B cell (primary cell): ENCODE data around the gene SPAG6. TPM values are rescaled to one million over a fixed set of nuclear protein-coding genes. Genes with fewer than 3 reads are reported as not detected.

Source experiments
- ATAC-seq: fragments of 200-7000 bp; cut with Tn5 transposase; one replicate; pipeline ENCODE4 v1.10.0; 2021; ENCODE audit warnings: low read depth, mild to moderate bottlenecking, moderate number of reproducible peaks, moderate library complexity
- CTCF ChIA-PET: fragments of 350-600 bp; sonication (Branson Sonifier 250); formaldehyde crosslinking; loops from one replicate; lab custom pipeline; 2021; ENCODE audit warnings: antibody characterized with exemption, inconsistent platforms; lab: Charles Lee
- POLR2A ChIA-PET: fragments of 350-600 bp; sonication (Branson Sonifier 250); formaldehyde crosslinking; loops from one replicate; lab custom pipeline; 2021; ENCODE audit warnings: antibody characterized with exemption; lab: Charles Lee
- DNase-seq: peaks from one replicate; pipeline ENCODE4 v3.0.0; 2013
- H2AFZ ChIP-seq: 2 replicates; pipeline ENCODE4 v1.6.1; 2012; ENCODE audit warnings: mild to moderate bottlenecking, low read depth, low read length; ENCODE audit not compliant: insufficient read depth, poor library complexity, severe bottlenecking
- H3K27ac ChIP-seq, 2 donors: 1 replicate in 1 of 2; 2 replicates in 1 of 2; pipeline ENCODE4 v1.5.1; 2012 to 2013; ENCODE audit warnings: low read length in 2 of 2, mild to moderate bottlenecking in 2 of 2, moderate library complexity in 1 of 2
- H3K27me3 ChIP-seq, 4 experiments: fragments of 200-600 bp in 1 of 4; sonication (generic) in 1 of 4; replicated peaks in 1 of 4; 1 replicate in 2 of 4; 2 replicates in 2 of 4; pipeline versions ENCODE4 v1.6.1 to v1.7.0; 2013 to 2016; ENCODE audit warnings: low read length in 3 of 4, mild to moderate bottlenecking in 2 of 4, mixed read lengths in 1 of 4, moderate library complexity in 1 of 4; ENCODE audit not compliant: insufficient read depth in 4 of 4, control insufficient read depth in 3 of 4; ENCODE audit errors: control extremely low read depth in 1 of 4
- H3K36me3 ChIP-seq, 2 experiments: replicated peaks in 1 of 2; 1 replicate in 1 of 2; 2 replicates in 1 of 2; pipeline versions ENCODE4 v1.6.1 to v1.7.1; 2013; ENCODE audit warnings: low read length in 1 of 2; ENCODE audit not compliant: insufficient read depth in 2 of 2, control insufficient read depth in 1 of 2; ENCODE audit errors: control extremely low read depth in 1 of 2, extremely low read depth in 1 of 2
- H3K4me1 ChIP-seq, 2 donors: fragments of 200-600 bp in 1 of 2; sonication (generic) in 1 of 2; 1 replicate in 1 of 2; 2 replicates in 1 of 2; pipeline versions ENCODE4 v1.5.1 to v1.6.1; 2013 to 2017; ENCODE audit warnings: low read length in 2 of 2; ENCODE audit not compliant: control insufficient read depth in 2 of 2, insufficient read depth in 2 of 2
- H3K4me2 ChIP-seq: replicated peaks from 2 replicates; pipeline ENCODE3; 2012; ENCODE audit warnings: mild to moderate bottlenecking, low read depth, low read length; ENCODE audit not compliant: poor library complexity, severe bottlenecking
- H3K4me3 ChIP-seq, 5 experiments: fragments of 200-600 bp in 1 of 5; sonication (generic) in 1 of 5; 1 replicate in 3 of 5; 2 replicates in 2 of 5; pipeline versions ENCODE4 v1.5.1 to v1.7.0; 2011 to 2016; ENCODE audit warnings: low read length in 4 of 5, mild to moderate bottlenecking in 4 of 5, low read depth in 2 of 5, control low read depth in 1 of 5, moderate library complexity in 1 of 5; ENCODE audit not compliant: insufficient read depth in 1 of 5; ENCODE audit errors: control extremely low read depth in 1 of 5, extremely low read depth in 1 of 5
- H3K79me2 ChIP-seq: fragments of 200-600 bp; sonication (generic); one replicate; pipeline ENCODE4 v1.6.0; 2016; ENCODE audit warnings: low read length; ENCODE audit not compliant: control insufficient read depth, insufficient read depth
- H3K9ac ChIP-seq: fragments of 200-600 bp; sonication (generic); 2 replicates; pipeline ENCODE4 v1.6.1; 2017; ENCODE audit warnings: mild to moderate bottlenecking, low read length, moderate library complexity
- H3K9me3 ChIP-seq, 3 donors: one replicate each; pipeline versions ENCODE4 v1.6.1 to v1.7.1; 2013; ENCODE audit warnings: low read length in 2 of 3; ENCODE audit not compliant: control insufficient read depth in 2 of 3, insufficient read depth in 1 of 3; ENCODE audit errors: control extremely low read depth in 1 of 3
- H4K20me1 ChIP-seq: 2 replicates; pipeline ENCODE4 v1.6.0; 2012; ENCODE audit warnings: mild to moderate bottlenecking, low read length; ENCODE audit not compliant: insufficient read depth, control insufficient read depth, poor library complexity, severe bottlenecking
- H3K27ac Mint-ChIP-seq: one replicate; pipeline ENCODE4 v1.8.0; 2021; ENCODE audit warnings: mixed read lengths
- H3K27me3 Mint-ChIP-seq: one replicate; pipeline ENCODE4 v1.8.0; 2021; ENCODE audit warnings: mixed read lengths
- H3K4me1 Mint-ChIP-seq: one replicate; pipeline ENCODE4 v1.8.0; 2021; ENCODE audit warnings: mixed read lengths
- H3K4me3 Mint-ChIP-seq: one replicate; pipeline ENCODE4 v1.8.0; 2021; ENCODE audit warnings: mixed read lengths
- H3K9me3 Mint-ChIP-seq: one replicate; pipeline ENCODE4 v1.8.0; 2022; ENCODE audit warnings: mixed read lengths; ENCODE audit not compliant: insufficient read depth
- EZH2 ChIP-seq: IDR thresholded peaks from 2 replicates; pipeline ENCODE4 v1.6.1; 2012; ENCODE audit warnings: borderline replicate concordance, low read depth, mild to moderate bottlenecking, moderate library complexity, low read length; ENCODE audit not compliant: insufficient read depth, poor library complexity, severe bottlenecking
- WGBS: methylation state at CpG from one replicate; pipeline ENCODE4 v1.1.5; 2013; ENCODE audit warnings: missing lambda C conversion rate; ENCODE audit not compliant: insufficient coverage; 5-methylcytosine and 5-hydroxymethylcytosine counted together
- intact Hi-C: fragments of 100-400 bp; cut with micrococcal nuclease; formaldehyde crosslinking; loops from one replicate; pipeline ENCODE4 v1.10.0; 2022
- polyA plus RNA-seq: library from polyadenylated mRNA; depleted of rRNA; stranded (reverse); fragments of >200 nt; gene quantifications from 2 replicates; pipeline ENCODE4 v1.2.3, GENCODE V29; 2012
- total RNA-seq, 2 donors: library from RNA; stranded (reverse); fragments of 120-200 nt in 1 of 2; gene quantifications; 1 replicate in 1 of 2; 2 replicates in 1 of 2; pipeline versions ENCODE4 v1.2.3 to v1.2.4, GENCODE V29; 2013 to 2022
- TF ChIP-seq, protein P1 (sequence below): fragments of 200-600 bp; IDR thresholded peaks from one replicate; pipeline ENCODE4 v1.8.0; 2022; ENCODE audit warnings: antibody characterized with exemption, mild to moderate bottlenecking

Gene SPAG6
- total and polyA plus RNA-seq, 2 donors (not counting 1 experiment from before 2014, with no cell fraction given) = not detected

DNA sequence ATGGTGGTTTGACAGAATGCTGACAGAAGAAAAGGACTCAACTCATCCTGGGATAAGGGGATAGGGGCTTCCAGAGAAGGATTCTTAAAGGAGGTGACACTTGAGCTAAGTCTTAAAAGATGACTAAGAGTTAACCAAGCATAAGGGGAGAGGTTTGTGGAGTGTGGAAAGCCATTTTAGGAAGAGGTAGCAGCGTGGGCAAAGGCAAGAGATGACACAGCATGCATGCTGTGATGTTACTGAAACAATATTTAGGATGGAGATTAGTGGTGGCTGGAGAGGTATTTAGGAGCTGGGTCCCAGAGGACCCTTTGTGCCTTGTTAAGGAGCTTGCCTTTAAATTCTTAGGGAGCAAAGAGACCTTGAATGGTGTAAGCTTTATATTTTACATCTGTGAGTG lies 65.1 kb downstream of the SPAG6 start:
- Histone ChIP-seq H3K9ac (no peak overlapping the region), H3K9me3 (no peaks in the 10 kb centered on the region), H3K4me2 (no peak overlapping the region), H3K79me2 (no peaks in the 10 kb centered on the region), H4K20me1 (no peaks in the 10 kb centered on the region), H3K27me3 (no peaks in the 10 kb centered on the region), H3K4me3 (no peak overlapping the region), H3K27ac (no peak overlapping the region), H3K36me3 (no peaks in the 10 kb centered on the region), H3K4me1 (no peaks in the 10 kb centered on the region), H2AFZ (no peak overlapping the region)
- H3K9me3 Mint-ChIP-seq = no peaks in the 10 kb centered on the region
- intact Hi-C loops = no loop called here
- TF ChIP-seq, protein P1, sequence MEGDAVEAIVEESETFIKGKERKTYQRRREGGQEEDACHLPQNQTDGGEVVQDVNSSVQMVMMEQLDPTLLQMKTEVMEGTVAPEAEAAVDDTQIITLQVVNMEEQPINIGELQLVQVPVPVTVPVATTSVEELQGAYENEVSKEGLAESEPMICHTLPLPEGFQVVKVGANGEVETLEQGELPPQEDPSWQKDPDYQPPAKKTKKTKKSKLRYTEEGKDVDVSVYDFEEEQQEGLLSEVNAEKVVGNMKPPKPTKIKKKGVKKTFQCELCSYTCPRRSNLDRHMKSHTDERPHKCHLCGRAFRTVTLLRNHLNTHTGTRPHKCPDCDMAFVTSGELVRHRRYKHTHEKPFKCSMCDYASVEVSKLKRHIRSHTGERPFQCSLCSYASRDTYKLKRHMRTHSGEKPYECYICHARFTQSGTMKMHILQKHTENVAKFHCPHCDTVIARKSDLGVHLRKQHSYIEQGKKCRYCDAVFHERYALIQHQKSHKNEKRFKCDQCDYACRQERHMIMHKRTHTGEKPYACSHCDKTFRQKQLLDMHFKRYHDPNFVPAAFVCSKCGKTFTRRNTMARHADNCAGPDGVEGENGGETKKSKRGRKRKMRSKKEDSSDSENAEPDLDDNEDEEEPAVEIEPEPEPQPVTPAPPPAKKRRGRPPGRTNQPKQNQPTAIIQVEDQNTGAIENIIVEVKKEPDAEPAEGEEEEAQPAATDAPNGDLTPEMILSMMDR = no peak
- no peak for TF ChIP-seq EZH2
- H3K4me3 Mint-ChIP-seq = no peak overlapping the region
- POLR2A ChIA-PET = no interaction called here
- 56% methylated on average over 1 of the region's 1 CpG for WGBS
- no peaks in the 10 kb centered on the region for H3K4me1 Mint-ChIP-seq
- H3K27ac Mint-ChIP-seq = no peak overlapping the region
- no peak for ATAC-seq
- no peak for DNase-seq
- CTCF ChIA-PET = no interaction called here
- peaks cover 19% of the 10 kb centered on the region for H3K27me3 Mint-ChIP-seq

DNA sequence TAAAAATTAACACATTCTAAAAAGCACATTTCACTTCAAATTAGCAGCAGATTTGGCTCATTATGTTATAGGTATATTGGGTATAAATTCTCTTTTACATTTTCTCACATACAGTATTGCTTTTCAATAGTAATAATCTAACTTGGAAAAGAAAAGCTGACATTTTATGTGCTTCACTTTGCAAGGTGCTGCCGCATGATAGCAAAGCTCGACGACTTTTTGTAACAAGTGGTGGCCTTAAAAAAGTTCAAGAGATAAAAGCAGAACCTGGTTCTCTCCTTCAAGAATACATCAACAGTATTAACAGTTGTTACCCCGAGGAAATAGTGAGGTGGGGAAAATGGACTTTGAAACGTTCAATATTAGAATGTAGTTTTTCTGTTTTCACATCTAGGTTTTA lies 65.5 kb downstream of the SPAG6 start:
- DNase-seq (no peak), ATAC-seq (no peak)
- Histone ChIP-seq H3K9ac (no peak overlapping the region), H2AFZ (no peak overlapping the region), H3K79me2 (no peaks in the 10 kb centered on the region), H3K4me3 (no peak overlapping the region), H3K36me3 (no peaks in the 10 kb centered on the region), H3K27ac (no peak overlapping the region), H3K4me1 (no peaks in the 10 kb centered on the region), H4K20me1 (no peaks in the 10 kb centered on the region), H3K9me3 (no peaks in the 10 kb centered on the region), H3K4me2 (no peak overlapping the region), H3K27me3 (no peaks in the 10 kb centered on the region)
- no peaks in the 10 kb centered on the region for H3K4me1 Mint-ChIP-seq
- no CpG with 5 or more reads among the region's 5 CpGs for WGBS
- TF ChIP-seq, protein P1 = no peak
- no peak for TF ChIP-seq EZH2
- ChIA-PET CTCF (no interaction called here), POLR2A (no interaction called here)
- H3K27ac Mint-ChIP-seq = no peak overlapping the region
- H3K4me3 Mint-ChIP-seq = no peak overlapping the region
- H3K9me3 Mint-ChIP-seq = no peaks in the 10 kb centered on the region
- intact Hi-C loops = no loop called here
- H3K27me3 Mint-ChIP-seq = peaks cover 19% of the 10 kb centered on the region
